C4-2B (cell line): ENCODE results near the gene GSTM4.
"Not testable (repeated sequence)": the region's sequence is repeated elsewhere in the genome, so short reads cannot be mapped to it uniquely, and the experiment has no call there.

Source experiments
- H3K27ac ChIP-seq: fragments of 450-650 bp; 2 replicates; pipeline ENCODE4 v1.5.1; 2017
- CTCF ChIP-seq: fragments of 450-650 bp; conservative IDR thresholded peaks from 2 replicates; pipeline ENCODE4 v1.5.1; 2017; ENCODE audit warnings: mild to moderate bottlenecking
- ZFX ChIP-seq: fragments of 450-650 bp; IDR thresholded peaks from 2 replicates; pipeline ENCODE4 v1.6.1; 2017

The GSTM4 gene

GRCh38 chr1:109654519-109654918 lies 1.4 kb upstream of the GSTM4 start:
- H3K27ac ChIP-seq: no peak overlapping the region
- no peak for TF ChIP-seq CTCF
- TF ChIP-seq ZFX: no peak

GRCh38 chr1:109657395-109657794 lies 1.5 kb downstream of the GSTM4 start:
- no peak for TF ChIP-seq ZFX
- no peak for TF ChIP-seq CTCF
- H3K27ac ChIP-seq: no peak overlapping the region

- no peak overlapping the region for H3K27ac ChIP-seq
Measured at GRCh38 chr1:109657970-109658369, 2.1 kb downstream of the GSTM4 start.

GRCh38 chr1:109658533-109659042 lies 2.7 kb downstream of the GSTM4 start:
- TF ChIP-seq ZFX: no peak
- TF ChIP-seq CTCF: no peak
- H3K27ac ChIP-seq: no peak overlapping the region

More at GRCh38 chr1:109657970-109658369, 2.1 kb downstream of the GSTM4 start:
- no peak for TF ChIP-seq ZFX
- no peak for TF ChIP-seq CTCF

DNA sequence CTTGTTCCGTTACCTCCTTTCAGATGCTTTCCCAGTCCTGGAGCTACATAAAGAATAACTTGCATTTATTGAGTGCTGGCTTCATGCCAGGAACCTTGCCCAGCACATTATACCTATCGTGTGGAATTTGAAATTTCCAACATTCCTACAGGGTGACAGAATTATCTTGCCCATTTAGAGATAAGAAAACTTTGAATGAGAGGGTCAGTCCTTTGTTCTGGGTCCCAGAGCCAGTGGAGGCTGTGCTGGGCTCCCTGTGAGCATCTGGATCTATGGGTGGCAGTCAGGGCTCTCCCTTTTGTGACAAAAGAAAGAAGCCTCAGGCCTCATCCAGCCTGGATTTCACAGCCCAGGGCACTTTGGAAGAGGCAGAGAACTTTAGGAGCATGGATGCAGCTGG lies 3.2 kb downstream of the GSTM4 start:
- TF ChIP-seq CTCF (no peak), ZFX (no peak)
- H3K27ac ChIP-seq: no peak overlapping the region

DNA sequence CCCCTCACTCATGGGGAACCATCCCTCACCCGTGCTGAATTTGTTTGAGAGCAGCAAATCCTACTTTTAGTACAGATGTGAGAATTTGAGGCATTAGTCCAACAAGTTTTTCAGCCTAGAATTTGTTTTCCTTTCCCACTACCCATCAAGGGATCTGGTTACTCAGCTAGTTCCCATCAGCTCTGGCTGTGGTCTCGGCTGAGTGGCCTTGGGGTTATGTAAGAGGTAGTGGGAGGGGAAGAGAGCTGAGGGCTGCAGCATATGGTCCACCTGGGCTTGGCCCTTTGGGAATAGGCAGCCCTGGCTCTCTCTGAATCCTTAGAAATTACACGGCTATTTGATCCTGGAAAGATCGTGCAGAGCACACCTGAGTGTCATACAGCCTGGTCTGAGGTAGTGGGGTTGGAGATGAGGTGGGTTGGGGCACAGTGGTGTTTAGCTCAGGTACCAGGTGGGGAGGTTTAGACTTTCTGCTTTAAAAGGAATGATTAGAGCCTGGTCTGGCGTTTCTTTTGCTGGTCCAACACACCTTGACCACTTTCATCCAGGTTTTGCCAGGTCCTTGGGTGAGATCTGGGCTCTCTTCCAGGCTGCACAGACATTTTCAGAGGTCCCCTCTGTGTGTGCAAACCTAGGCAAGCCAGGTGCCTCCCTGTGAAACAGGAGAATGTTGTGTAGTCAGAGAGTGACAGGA lies 4.2 kb downstream of the GSTM4 start:
- TF ChIP-seq ZFX (no peak), CTCF (no peak)
- H3K27ac ChIP-seq: no peak overlapping the region

DNA sequence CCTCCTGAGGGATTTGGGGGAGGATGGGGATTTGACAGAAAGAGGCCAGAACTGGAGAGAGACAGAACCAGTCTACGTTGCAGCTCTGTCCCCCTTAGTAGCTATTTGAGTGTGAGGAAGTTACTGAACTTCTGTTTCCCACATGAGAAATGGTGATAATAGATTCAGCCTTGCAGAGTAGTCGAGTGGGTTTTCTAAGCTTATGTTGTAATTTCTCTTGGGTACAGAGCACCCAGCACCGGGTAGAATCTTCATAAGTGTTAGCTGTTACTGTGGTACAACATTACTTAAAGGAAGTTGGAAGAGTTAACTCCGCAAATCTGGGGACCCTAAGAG lies 4.8 kb downstream of the GSTM4 start:
- H3K27ac ChIP-seq: not testable (repeated sequence)

DNA sequence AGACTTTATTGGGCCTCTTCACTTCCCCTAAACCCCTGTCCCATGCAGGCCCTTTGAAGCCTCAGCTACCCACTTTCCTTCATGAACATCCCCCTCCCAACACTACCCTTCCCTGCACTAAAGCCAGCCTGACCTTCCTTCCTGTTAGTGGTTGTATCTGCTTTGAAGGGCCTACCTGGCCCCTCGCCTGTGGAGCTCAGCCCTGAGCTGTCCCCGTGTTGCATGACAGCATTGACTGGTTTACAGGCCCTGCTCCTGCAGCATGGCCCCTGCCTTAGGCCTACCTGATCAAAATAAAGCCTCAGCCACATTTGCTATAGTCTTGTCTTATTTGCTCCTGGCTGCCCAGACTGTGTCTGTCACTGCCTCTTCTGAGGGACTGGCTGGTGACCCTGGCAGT lies 5.5 kb downstream of the GSTM4 start:
- no peak for TF ChIP-seq ZFX
- TF ChIP-seq CTCF: no peak
- H3K27ac ChIP-seq: no peak overlapping the region
